DND-41 (cell line): ENCODE measurements around the gene TMEM255B.

ENCODE experiments used
- EZH2 ChIP-seq: IDR thresholded peaks from 3 replicates; pipeline ENCODE4 v1.6.1; 2012; ENCODE audit warnings: borderline replicate concordance, low read depth, mild to moderate bottlenecking, moderate library complexity, low read length, inconsistent platforms; ENCODE audit not compliant: severe bottlenecking
- TF ChIP-seq, protein P1 (sequence below): IDR thresholded peaks from 2 replicates; pipeline ENCODE4 v1.5.1; 2012; ENCODE audit warnings: borderline replicate concordance, low read length, moderate library complexity, mild to moderate bottlenecking; ENCODE audit not compliant: poor library complexity, severe bottlenecking; ENCODE audit errors: extremely low read depth

GRCh38 chr13:113730258-113730691, 28.8 kb upstream of the TMEM255B start:
- TF ChIP-seq EZH2, result no peak
- TF ChIP-seq, protein P1, sequence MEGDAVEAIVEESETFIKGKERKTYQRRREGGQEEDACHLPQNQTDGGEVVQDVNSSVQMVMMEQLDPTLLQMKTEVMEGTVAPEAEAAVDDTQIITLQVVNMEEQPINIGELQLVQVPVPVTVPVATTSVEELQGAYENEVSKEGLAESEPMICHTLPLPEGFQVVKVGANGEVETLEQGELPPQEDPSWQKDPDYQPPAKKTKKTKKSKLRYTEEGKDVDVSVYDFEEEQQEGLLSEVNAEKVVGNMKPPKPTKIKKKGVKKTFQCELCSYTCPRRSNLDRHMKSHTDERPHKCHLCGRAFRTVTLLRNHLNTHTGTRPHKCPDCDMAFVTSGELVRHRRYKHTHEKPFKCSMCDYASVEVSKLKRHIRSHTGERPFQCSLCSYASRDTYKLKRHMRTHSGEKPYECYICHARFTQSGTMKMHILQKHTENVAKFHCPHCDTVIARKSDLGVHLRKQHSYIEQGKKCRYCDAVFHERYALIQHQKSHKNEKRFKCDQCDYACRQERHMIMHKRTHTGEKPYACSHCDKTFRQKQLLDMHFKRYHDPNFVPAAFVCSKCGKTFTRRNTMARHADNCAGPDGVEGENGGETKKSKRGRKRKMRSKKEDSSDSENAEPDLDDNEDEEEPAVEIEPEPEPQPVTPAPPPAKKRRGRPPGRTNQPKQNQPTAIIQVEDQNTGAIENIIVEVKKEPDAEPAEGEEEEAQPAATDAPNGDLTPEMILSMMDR, result no peak
